Pancreas (tissue), 10 donors: ENCODE measurements around the gene LGI4. TPM values are rescaled to one million over a fixed set of nuclear protein-coding genes. Genes with fewer than 3 reads are reported as not detected.

Experiments used
- ATAC-seq, 4 donors: fragments of 200-7000 bp; cut with Tn5 transposase; one replicate each; pipeline versions ENCODE4 v1.8.0 to v1.9.1; 2020; ENCODE audit warnings: mild to moderate bottlenecking in 4 of 4, moderate library complexity in 4 of 4
- DNase-seq, 6 donors: peaks; one replicate each; pipeline ENCODE4 v3.0.0-alpha.2; 2020
- FAIRE-seq: peaks from 2 replicates; lab custom pipeline; 2012; peaks lifted over from hg19 to GRCh38; lab: Jason Lieb, UNC
- H3K27ac ChIP-seq, 4 donors: fragments of 200-600 bp; sonication (generic); 1 replicate in 3 of 4; 2 replicates in 1 of 4; pipeline versions ENCODE4 v1.5.0 to v1.8.0; 2020
- H3K27me3 ChIP-seq, 4 donors: fragments of 200-600 bp; one replicate each; pipeline ENCODE4 v1.8.0; 2021
- H3K36me3 ChIP-seq, 3 donors: fragments of 200-600 bp; sonication (generic) in 1 of 3; one replicate each; pipeline versions ENCODE4 v1.5.0 to v1.8.0; 2020 to 2021
- H3K4me1 ChIP-seq, 3 donors: fragments of 200-600 bp; one replicate each; pipeline ENCODE4 v1.8.0; 2021
- H3K4me3 ChIP-seq, 4 donors: fragments of 200-600 bp; sonication (generic) in 2 of 4; one replicate each; pipeline versions ENCODE4 v1.5.0 to v1.8.0; 2020 to 2021
- H3K9me3 ChIP-seq, 4 donors: fragments of 200-600 bp; one replicate each; pipeline ENCODE4 v1.8.0; 2021
- CTCF ChIP-seq, 4 donors: fragments of 200-600 bp; sonication (generic) in 3 of 4; IDR thresholded peaks; one replicate each; pipeline versions ENCODE4 v1.5.0 to v1.8.0; 2021; ENCODE audit warnings: antibody characterized with exemption in 4 of 4
- WGBS, 2 donors: extraction: QIAGEN DNeasy Blood & Tissue Kit; methylation state at CpG; one replicate each; pipeline ENCODE4 v1.1.7; 2013; 5-methylcytosine and 5-hydroxymethylcytosine counted together
- intact Hi-C, 3 donors: fragments of 100-400 bp; cut with DNase I; formaldehyde crosslinking; loops; one replicate each; pipeline versions ENCODE4 v1.11.1 to v1.14.2; 2022
- polyA plus RNA-seq, 2 donors: library from polyadenylated mRNA; stranded (reverse); fragments of 200-250 nt; gene quantifications; one replicate each; pipeline ENCODE4 v1.2.3, GENCODE V29; 2013
- total RNA-seq, 6 donors: library from RNA; stranded (reverse); fragmentation: NEBNext Ultra II Directional in 4 of 6; extraction: Animal tissue kit (Norgen Biotek cat#: 25700) in 4 of 6; gene quantifications; one replicate each; pipeline versions ENCODE4 v1.2.1 to v1.2.4, GENCODE V29; 2021 to 2023
- donor health status: healthy with polysubstance abuse.
- donor health status: DM: no; HTN: no; CAD: no; lungs with moderate emphysema.
- donor health status: DM: no; HTN: no; CAD: no.
- donor health status: control.
- donor health status: control.
- donor health status: Bipolar disorder and iron deficiency.
- donor health status: DM: yes; HTN: yes; CAD: no.
- donor health status: DM: no; HTN: no; CAD: no.
- donor health status: DM: no; HTN: no; CAD: no.
- donor health status: DM: yes; HTN: yes; CAD: no.

LGI4 gene
- total and polyA plus RNA-seq, 8 donors: 0.38 to 17.9 (median 2.2) TPM

- FAIRE-seq: no peak
- H3K4me3 ChIP-seq: peak overlapping the region; percentile 26 to 56 (median 40)
Measured at GRCh38 chr19:35124098-35125060, 10.5 kb downstream of the LGI4 start.

GRCh38 chr19:35123573-35123972 lies 11.3 kb downstream of the LGI4 start:
- Histone ChIP-seq H3K27ac (no peak overlapping the region), H3K9me3 (no peaks in the 10 kb centered on the region), H3K27me3 (no peaks in the 10 kb centered on the region), H3K36me3 (no peaks in the 10 kb centered on the region), H3K4me1 (peaks cover 0 to 12% (median 0%) of the 10 kb centered on the region in 3 donors), H3K4me3 (no peak overlapping the region)
- TF ChIP-seq CTCF (IDR thresholded peaks at IDR 0.05): no peak
- intact Hi-C loops: no loop called here
- DNase-seq (peak in 2 of 6 donors; percentile 57 to 59), ATAC-seq (peak in 3 of 4 donors; percentile 12 to 30 (median 16)), FAIRE-seq (no peak)
- WGBS, 2 donors: 69 to 80% methylated on average over 5 of the region's 5 CpGs

More at GRCh38 chr19:35124098-35125060, 10.5 kb downstream of the LGI4 start:
- H3K27me3 ChIP-seq: no peaks in the 10 kb centered on the region
- H3K27ac ChIP-seq: peak overlapping the region in 3 of 4 donors; percentile 60 to 69 (median 66)
- peaks cover 0 to 12% (median 0%) of the 10 kb centered on the region in 3 donors for H3K4me1 ChIP-seq
- ATAC-seq (peak; percentile 94 to 96 (median 96)), DNase-seq (peak; percentile 90 to 99 (median 94))
- no peak for TF ChIP-seq CTCF (IDR thresholded peaks at IDR 0.05)
- no peaks in the 10 kb centered on the region for H3K36me3 ChIP-seq
- 8 to 10% methylated on average over 42 of the region's 42 CpGs for WGBS, 2 donors
- H3K9me3 ChIP-seq: no peaks in the 10 kb centered on the region
- intact Hi-C loops: no loop called here

- Histone ChIP-seq H3K27me3 (no peaks in the 10 kb centered on the region), H3K36me3 (no peaks in the 10 kb centered on the region), H3K27ac (no peak overlapping the region), H3K4me3 (no peak overlapping the region), H3K9me3 (no peaks in the 10 kb centered on the region), H3K4me1 (peaks cover 0 to 12% (median 0%) of the 10 kb centered on the region in 3 donors)
- ATAC-seq (no peak), FAIRE-seq (no peak), DNase-seq (no peak)
- TF ChIP-seq CTCF (IDR thresholded peaks at IDR 0.05): no peak
- WGBS, 2 donors: 90 to 93% methylated on average over 19 of the region's 19 CpGs
- intact Hi-C loops: no loop called here
Measured at GRCh38 chr19:35122687-35123551, 11.9 kb downstream of the LGI4 start.

GRCh38 chr19:35120898-35121297 lies 14.0 kb downstream of the LGI4 start:
- intact Hi-C loops: no loop called here
- TF ChIP-seq CTCF (IDR thresholded peaks at IDR 0.05): no peak
- no peak overlapping the region for H3K4me3 ChIP-seq
- no peaks in the 10 kb centered on the region for H3K36me3 ChIP-seq
- H3K27me3 ChIP-seq: no peaks in the 10 kb centered on the region
- peaks cover 0 to 12% (median 0%) of the 10 kb centered on the region in 3 donors for H3K4me1 ChIP-seq
- ATAC-seq: no peak
- FAIRE-seq: no peak
- H3K9me3 ChIP-seq: no peaks in the 10 kb centered on the region
- H3K27ac ChIP-seq: no peak overlapping the region
- no peak for DNase-seq
- 80 to 82% methylated on average over 7 of the region's 7 CpGs for WGBS, 2 donors
